CD4-positive, alpha-beta T cell treated with Interleukin-6 at 100 ng/mL for 8 hours (primary cell): ENCODE data around the gene PREX1.

Experiments used
- DNase-seq: peaks from one replicate; pipeline ENCODE4 v3.0.0-alpha.2; 2020; ENCODE audit warnings: mixed read lengths, low spot score

PREX1 gene

DNA sequence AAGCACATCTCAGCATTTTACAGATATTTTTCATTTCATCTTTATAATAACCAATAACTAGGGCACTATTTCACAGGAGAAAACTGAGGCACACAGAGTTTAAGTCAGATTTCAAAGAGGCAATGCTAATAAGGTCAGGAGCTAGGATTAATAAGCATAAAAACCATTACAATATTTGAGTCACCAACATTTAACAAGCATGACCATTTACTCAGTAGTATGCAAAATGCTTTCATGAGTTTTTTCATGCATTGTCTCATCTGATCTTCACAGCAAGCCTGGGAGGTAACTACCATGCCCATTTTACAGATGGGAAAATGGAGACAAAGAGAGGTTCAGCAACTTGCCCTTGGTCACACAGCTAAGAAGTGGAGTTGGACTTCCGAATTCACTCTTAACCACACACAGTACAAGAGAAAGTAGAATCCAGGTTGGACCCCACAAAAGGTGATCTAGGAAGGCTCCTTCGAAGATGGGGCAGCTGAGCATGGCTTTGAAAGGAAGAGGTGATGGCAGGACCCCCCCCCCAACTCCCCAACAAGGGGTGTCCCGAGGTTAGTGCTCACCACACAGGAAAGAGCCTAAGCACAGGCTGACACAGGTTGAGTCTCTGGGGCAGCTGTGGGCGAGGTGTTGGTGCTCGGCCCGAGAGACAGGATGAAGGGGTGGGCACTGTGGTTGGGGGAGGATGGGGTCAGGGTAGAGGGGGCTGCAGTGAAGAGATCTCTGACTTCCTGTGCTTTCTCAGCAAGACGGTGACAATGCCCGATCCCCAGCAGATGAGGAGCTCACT lies 108.8 kb downstream of the PREX1 start:
- peak; percentile 47 for DNase-seq

- DNase-seq: no peak
Measured at GRCh38 chr20:48717680-48718223, 110.0 kb downstream of the PREX1 start.

- no peak for DNase-seq
Measured at GRCh38 chr20:48717095-48717672, 110.6 kb downstream of the PREX1 start.

- DNase-seq: no peak
Measured at GRCh38 chr20:48716541-48716940, 111.3 kb downstream of the PREX1 start.

DNA sequence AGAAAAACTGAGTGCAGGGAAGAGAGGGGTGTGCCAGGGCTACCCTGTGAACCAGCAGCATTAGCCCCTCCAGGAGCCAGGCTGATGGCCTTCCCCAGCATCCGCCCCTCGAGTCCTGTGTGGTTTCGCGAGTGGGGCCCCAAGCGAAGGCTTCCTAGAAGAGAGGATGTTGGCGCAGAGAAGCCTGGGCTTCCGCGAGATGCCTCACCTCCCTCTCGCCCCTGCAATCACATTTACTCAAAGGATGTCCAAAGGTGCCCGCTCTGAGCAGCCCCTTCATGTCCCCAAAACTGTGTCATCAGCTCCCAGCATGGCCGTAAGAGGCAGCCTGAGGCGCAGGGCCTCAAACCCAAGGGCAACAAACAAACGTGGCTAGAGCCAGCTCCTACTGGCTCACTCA lies 111.7 kb downstream of the PREX1 start:
- peak; percentile 58 for DNase-seq

- DNase-seq: no peak
Measured at GRCh38 chr20:48714764-48715163, 113.0 kb downstream of the PREX1 start.

DNA sequence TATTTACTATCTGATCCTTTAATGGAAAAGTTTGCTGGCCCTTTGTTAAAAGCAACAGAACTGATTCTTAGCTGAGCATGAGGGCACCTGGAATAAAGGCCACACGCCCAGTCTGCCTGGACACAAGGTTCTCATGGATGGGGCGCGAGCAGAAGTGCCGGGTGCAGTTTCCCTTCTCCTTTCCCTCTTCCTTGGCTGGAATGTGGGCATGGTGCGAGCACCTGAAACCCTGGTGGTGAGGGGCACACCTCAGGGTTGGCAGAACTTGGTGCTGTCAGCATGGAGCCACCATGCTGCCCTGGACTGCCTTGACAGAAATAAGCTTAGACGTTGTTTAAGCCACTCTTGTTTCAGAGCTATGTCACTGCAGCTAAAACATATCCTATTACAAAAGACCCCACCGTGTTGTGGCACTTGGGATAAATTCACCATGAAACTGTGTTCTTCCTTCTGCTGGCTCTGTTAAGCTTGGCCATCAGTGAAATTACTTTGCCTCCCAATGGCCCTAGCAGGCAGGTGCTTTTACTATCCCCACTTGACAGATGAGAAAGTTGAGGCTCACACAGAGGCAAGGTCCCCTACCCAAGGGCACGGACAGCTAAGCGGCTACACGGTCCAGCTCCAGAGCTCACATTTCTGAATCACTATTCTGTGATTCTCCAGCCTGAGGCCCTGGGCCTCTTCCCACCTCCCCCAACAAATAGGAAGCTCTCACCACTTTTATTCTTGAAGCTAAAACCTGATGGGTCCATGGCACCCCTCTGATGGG lies 115.9 kb downstream of the PREX1 start:
- DNase-seq: no peak

- DNase-seq: no peak
Measured at GRCh38 chr20:48711044-48711428, 116.8 kb downstream of the PREX1 start.

GRCh38 chr20:48710341-48711043 lies 117.3 kb downstream of the PREX1 start:
- no peak for DNase-seq

- no peak for DNase-seq
Measured at GRCh38 chr20:48709744-48710143, 118.1 kb downstream of the PREX1 start.

GRCh38 chr20:48709058-48709691 lies 118.6 kb downstream of the PREX1 start:
- DNase-seq: no peak

DNA sequence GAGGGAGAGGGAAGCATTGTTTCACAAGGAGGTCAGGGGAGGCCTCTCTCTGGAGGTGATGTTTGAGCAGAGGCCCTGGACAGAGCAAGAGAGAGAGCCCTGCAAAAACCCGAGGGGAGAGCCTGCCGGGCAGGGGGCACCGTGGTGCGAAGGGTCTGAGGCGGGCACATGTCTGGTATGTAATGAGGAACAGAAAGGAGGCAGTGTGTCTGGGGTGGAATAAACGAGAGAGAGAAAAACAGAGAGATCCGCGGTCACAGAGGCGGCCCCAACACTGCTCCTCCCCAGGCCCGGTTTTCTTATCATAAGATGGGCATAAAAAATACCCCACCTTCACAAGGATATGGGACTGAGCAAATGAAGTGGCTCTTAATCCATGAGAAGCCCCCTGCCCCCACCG lies 119.2 kb downstream of the PREX1 start:
- DNase-seq: no peak

DNA sequence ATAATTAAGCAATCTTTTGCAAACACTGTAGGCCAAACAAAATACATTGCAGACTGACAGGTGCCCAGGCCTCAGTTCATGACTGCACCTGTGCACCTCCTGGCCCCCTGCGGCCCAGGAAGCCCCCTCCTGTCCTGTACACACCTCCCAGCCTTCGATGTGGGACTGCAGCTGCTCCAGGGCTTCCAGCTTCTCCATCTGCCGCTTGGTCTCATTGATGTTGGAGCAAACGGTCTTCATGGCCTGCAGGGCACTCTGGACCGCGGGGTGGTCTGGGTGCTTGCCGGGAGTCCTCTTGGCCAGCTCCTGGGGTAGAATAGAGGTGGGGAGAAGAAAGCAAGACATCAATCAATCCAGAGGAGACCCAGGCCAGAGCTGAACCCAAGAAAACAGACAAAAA lies 119.7 kb downstream of the PREX1 start:
- no peak for DNase-seq

DNA sequence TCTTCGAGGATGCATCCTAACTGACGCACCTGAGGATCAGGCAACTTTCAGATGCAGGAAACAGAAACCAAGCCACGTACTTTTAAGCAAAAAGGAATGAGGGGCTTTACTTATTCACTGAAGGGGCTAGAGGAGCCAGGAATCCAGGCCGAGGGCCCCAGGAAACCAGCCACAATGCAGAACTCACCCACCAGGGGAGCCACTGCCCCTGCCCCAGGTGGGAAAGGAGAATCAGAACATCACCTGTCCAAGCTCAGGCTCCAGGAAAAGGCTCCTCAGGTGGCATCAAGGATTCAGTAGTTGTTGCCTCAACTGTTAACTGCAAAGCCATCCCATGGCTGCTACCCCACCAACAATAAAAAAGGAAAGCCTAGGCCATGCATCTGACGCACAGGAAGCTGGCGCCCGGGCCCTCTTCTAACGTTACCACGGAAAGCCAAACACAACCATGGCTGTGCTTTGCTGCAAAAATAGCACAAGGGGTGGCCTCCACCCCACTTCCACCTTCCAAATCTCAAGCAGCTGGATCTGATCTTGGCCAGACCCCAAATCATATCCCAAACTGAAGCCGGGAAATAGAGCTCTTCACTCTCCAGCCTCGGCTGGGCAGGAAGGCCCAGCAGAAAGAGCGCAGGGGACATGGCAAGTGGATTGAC lies 121.0 kb downstream of the PREX1 start:
- DNase-seq: no peak

GRCh38 chr20:48706116-48706656 lies 121.6 kb downstream of the PREX1 start:
- no peak for DNase-seq

DNA sequence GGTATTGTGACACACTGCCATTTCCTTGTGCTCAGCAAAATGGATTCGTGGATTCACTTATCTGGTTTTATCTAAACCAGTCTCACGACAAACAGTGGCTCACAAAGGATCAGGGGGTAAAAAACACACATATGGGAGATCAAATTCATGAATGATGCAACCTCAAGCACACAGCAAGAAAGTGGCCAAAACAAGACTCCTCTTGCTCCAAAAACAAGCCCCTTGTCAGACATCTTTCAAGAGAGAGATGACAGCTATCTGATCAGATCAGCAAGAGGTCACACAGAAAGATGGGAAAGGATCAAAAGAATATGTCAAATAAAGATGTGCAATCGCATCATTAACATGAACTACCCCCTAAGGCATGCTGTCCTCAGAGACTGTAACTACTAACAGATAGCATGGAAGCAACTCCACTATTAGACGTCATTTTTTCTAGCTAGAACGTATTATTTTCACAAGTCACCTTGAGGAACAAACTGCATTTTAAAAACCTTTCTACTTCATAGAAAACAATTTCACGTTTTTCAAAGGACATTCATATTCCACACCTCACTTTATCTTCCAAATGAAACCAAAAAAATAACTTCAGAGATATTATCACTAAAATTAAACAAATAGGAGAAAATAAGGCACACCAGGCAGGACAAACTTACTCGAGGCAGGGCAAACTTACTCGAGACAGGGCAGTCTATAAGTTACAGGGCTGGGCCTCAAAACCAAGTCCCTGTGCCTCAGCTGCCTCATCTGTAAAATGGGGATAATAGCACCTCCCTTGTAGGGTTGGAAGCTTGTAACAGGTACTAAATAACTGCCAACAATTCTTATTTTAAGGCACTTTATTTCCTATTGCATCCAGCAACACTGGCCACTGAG lies 122.3 kb downstream of the PREX1 start:
- DNase-seq: no peak

DNA sequence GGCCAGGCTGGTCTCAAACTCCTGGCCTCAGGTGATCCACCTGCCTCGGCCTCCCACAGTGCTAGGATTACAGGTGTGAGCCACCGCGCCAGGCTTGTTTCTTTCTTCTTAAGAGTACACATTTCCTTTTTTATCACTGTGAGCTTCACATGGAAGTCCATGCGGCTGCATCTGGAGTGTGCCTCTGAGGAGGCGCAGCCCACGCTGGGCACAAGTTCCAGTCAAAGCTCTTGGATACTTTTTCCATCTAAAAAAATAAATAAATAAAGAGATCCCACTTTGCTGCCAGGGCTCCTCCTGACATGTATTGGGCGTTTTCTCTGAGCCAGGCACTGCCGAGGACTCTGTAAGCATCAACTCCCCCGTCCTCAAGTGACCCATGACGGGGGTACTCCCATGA lies 123.0 kb downstream of the PREX1 start:
- no peak for DNase-seq

- no peak for DNase-seq
Measured at GRCh38 chr20:48703511-48704219, 124.1 kb downstream of the PREX1 start.

- no peak for DNase-seq
Measured at GRCh38 chr20:48703107-48703506, 124.7 kb downstream of the PREX1 start.
